ENCODE measurements around the gene DYNC2H1.

DNA sequence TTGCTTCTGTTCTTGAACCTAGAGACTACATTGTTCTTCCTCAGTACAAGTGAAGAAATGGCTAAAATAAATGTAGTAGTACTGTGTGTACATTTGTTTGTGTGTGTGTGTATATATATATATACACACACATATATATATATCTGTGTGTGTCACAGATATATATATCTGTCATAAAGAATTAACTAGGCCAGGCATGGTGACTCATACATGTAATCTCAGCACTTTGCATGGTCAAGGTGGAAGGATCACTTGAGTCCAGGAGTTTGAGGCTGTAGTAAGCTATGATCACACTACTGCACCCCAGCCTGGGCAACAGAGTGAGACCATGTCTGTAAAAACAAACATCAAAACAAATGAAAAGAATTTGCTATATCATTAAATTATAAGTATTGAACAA, 164.8 kb downstream of the DYNC2H1 start:
- TF ChIP-seq, protein P1, sequence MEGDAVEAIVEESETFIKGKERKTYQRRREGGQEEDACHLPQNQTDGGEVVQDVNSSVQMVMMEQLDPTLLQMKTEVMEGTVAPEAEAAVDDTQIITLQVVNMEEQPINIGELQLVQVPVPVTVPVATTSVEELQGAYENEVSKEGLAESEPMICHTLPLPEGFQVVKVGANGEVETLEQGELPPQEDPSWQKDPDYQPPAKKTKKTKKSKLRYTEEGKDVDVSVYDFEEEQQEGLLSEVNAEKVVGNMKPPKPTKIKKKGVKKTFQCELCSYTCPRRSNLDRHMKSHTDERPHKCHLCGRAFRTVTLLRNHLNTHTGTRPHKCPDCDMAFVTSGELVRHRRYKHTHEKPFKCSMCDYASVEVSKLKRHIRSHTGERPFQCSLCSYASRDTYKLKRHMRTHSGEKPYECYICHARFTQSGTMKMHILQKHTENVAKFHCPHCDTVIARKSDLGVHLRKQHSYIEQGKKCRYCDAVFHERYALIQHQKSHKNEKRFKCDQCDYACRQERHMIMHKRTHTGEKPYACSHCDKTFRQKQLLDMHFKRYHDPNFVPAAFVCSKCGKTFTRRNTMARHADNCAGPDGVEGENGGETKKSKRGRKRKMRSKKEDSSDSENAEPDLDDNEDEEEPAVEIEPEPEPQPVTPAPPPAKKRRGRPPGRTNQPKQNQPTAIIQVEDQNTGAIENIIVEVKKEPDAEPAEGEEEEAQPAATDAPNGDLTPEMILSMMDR (optimal IDR thresholded peaks at IDR 0.05 in 1 of 3, IDR thresholded peaks at IDR 0.05 in 1 of 3, conservative IDR thresholded peaks at IDR 0.05 in 1 of 3; ENCODE audit: extremely low read depth in 1 of 3, insufficient read depth in 2 of 3, low read length in 3 of 3): no peak
- no peak for TF ChIP-seq EZH2 (IDR thresholded peaks at IDR 0.05; ENCODE audit: low read length)
